ENCODE data around the gene FAM149A.

GRCh38 chr4:186061921-186062320 lies 42.6 kb upstream of the FAM149A start:
- TF ChIP-seq CTCF (IDR thresholded peaks at IDR 0.05 in 2 of 3, conservative IDR thresholded peaks at IDR 0.05 in 1 of 3; ENCODE audit: control insufficient read depth in 2 of 3, extremely low read depth in 1 of 3, insufficient read depth in 1 of 3, low read depth in 3 of 3, low read length in 3 of 3) (no peak), GABPA (IDR thresholded peaks at IDR 0.05; ENCODE audit: low read depth) (no peak), USF2 (IDR thresholded peaks at IDR 0.05; ENCODE audit: borderline replicate concordance, low read depth, low read length) (no peak), TAF1 (IDR thresholded peaks at IDR 0.05; ENCODE audit: borderline replicate concordance, low read depth, low read length) (no peak), TCF3 (IDR thresholded peaks at IDR 0.05; ENCODE audit: borderline replicate concordance, insufficient read depth, low read depth, low read length) (no peak), NR2C2 (IDR thresholded peaks at IDR 0.05; ENCODE audit: borderline replicate concordance, control insufficient read depth, insufficient read length, low read depth) (no peak), ZBTB11 (CRISPR knock-in tag; IDR thresholded peaks at IDR 0.05) (no peak), IRF5 (IDR thresholded peaks at IDR 0.05; ENCODE audit: borderline replicate concordance) (no peak), POLR2A (IDR thresholded peaks at IDR 0.05; ENCODE audit: low read depth, low read length) (no peak)

All from GM12878 (cell line).